Spleen (tissue), 7 donors: ENCODE data around the gene ANXA4.
"Not testable (repeated sequence)": the region's sequence is repeated elsewhere in the genome, so short reads cannot be mapped to it uniquely, and the experiment has no call there.

Experiments
- CTCF ChIP-seq, 11 experiments: fragments of 200-600 bp in 7 of 11; fragments of 450-650 bp in 4 of 11; sonication (generic) in 4 of 11; IDR thresholded peaks in 8 of 11; conservative IDR thresholded peaks in 3 of 11; 1 replicate in 7 of 11; 2 replicates in 4 of 11; pipeline versions ENCODE4 v1.4.0 to v1.8.0; 2016 to 2021; ENCODE audit warnings: antibody characterized with exemption in 11 of 11, inconsistent platforms in 4 of 11, mild to moderate bottlenecking in 1 of 11
- POLR2A ChIP-seq, 3 donors: fragments of 450-650 bp; IDR thresholded peaks; one replicate each; pipeline ENCODE4 v1.5.1; 2017; ENCODE audit warnings: antibody characterized with exemption in 3 of 3, mild to moderate bottlenecking in 1 of 3
- POLR2AphosphoS5 ChIP-seq, 3 donors: sonication (generic); formaldehyde crosslinking; IDR thresholded peaks; one replicate each; pipeline ENCODE4 v1.5.1; 2017; ENCODE audit warnings: antibody characterized with exemption in 3 of 3
- donor health status: DM: no; HTN: no; CAD: no; lungs with moderate emphysema.
- donor health status: DM: no; HTN: no; CAD: no.
- donor health status: DM: no; HTN: no; CAD: no.

- TF ChIP-seq CTCF (IDR thresholded peaks at IDR 0.05 in 8 of 11, conservative IDR thresholded peaks at IDR 0.05 in 3 of 11); POLR2A (IDR thresholded peaks at IDR 0.05); POLR2AphosphoS5 (IDR thresholded peaks at IDR 0.05): not testable (repeated sequence)
Observed at GRCh38 chr2:69763831-69764230, 21.9 kb downstream of the ANXA4 start.
